Dermis blood vessel endothelial cell (primary cell): ENCODE data around the gene MOCS1. TPM values are rescaled to one million over a fixed set of nuclear protein-coding genes. Genes with fewer than 3 reads are reported as not detected.

Experiments
- DNase-seq: peaks from one replicate; pipeline ENCODE4 v3.0.0; 2010
- total RNA-seq: library from RNA; depleted of rRNA; stranded (reverse); fragments of >200 nt; gene quantifications from 2 replicates; pipeline ENCODE4 v1.2.3, GENCODE V29; 2014

The MOCS1 gene
- total RNA-seq, 1 donor from 2014 or later: 12.8 TPM

DNA sequence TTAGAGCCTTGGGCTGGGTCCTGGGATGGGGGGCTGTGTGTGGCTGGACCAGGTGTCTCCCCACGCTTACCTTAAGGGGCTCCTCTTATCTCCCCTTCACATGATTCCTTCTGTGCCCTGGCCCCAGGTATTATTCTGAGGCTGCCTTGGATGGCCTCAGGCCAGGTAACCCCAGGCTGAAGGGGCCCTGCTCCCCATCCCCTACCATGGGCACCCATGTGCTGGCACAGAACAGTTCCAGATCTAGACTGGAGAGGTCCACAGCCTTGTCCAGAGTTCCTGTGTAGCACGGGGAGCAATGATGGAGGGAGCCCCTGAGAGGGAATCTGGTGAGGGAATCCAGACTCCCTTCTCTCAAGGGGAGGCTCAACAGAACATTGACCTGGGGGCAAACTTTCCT lies 32.1 kb downstream of the MOCS1 start:
- DNase-seq: no peak

DNA sequence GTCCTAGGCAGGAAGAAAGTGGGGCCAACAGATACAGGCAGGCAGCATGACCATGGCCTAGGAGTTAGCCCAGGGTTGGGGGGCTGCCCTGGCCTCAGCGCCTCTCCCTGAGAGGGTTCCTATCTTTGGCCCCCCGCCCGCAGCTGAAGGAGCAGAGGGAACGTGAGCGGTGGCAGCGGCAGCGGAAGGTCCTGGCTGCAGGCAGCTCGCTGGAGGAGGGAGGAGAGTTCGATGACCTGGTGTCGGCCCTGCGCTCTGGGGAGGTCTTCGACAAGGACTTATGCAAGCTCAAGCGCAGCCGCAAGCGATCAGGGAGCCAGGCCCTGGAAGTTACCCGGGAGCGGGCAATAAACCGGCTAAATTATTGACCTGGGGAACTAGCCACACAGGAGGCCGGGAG lies 32.6 kb downstream of the MOCS1 start:
- DNase-seq: no peak

DNA sequence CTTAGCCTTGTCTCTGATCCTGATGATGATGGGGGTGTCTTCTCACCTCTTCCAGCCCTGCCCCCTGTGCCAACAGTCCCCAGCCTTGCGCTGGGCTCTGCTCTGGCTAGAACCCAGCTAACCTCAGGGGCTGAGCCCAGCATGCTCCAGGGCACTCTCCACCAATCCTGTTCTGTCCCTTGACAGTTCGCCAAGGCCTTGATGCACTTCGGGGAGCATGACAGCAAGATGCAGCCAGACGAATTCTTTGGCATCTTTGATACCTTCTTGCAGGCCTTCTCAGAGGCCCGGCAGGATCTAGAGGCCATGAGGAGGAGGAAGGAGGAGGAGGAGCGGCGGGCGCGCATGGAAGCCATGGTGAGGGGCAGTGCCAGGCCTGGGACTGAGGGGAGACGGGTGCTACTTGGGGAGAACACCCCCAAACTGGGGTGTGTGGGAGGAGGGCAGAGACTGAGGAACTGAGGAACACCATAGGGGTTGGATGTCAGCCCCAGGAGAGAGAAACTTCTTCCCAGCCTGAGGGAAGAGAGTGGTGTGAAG lies 33.1 kb downstream of the MOCS1 start:
- DNase-seq: no peak

DNA sequence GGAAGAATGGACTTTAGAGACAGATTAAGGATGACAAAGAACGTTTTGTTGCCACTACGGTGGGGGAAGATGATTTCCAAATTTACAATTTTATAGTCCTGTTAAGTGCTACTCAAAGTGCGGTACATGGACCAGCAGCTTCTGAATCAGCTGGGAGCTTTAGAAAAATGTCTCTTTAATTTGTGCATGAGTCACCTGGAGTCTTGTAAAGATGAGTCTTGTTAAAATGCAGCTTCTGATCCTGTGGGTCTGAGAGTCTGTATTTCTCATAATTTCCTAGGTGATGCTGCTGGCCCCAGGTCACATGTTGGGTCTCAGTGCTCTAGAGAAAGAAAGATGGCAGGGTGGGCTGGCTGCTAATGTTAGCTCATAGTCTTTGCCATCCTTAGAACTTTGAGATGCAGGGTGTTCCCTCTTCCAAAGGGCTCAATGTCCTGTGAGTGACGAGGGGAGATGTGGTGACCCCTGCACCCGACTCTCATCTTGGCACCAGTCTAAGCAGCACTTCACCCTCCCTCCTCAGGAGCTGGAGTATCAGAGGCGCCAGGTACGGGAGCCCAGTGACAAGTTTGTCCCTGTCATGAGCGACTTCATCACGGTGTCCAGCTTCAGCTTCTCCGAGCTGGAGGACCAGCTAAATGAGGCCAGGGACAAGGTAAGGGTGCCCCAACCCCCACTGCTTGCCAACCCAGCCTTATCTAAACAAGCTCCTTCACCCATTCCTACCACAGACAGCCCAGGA lies 34.5 kb downstream of the MOCS1 start:
- no peak for DNase-seq

GRCh38 chr6:39898625-39899024 lies 35.6 kb downstream of the MOCS1 start:
- DNase-seq: no peak

DNA sequence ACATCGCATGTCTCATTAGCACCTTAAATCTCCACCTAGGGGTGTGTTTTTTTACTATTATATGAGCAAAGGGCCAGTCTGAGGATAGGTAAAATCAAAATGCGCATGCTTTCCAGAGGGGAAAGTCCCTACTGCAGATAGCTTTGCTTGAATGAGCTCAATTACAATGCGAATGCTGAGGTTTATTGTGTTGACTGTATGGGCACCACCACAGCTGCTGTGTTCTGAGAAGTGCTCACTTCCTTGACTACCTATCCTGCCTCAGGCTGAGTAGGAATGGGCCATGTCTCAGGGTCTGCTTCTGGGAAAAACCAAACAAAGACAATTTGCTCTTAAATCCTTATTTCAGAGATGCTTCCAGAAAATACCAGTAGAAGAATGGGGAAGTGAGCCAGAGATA lies 36.6 kb downstream of the MOCS1 start:
- no peak for DNase-seq

GRCh38 chr6:39896701-39897100 lies 37.6 kb downstream of the MOCS1 start:
- DNase-seq: no peak

- DNase-seq: no peak
These were observed 41.0 kb downstream of the MOCS1 start for GRCh38 chr6:39893286-39893685.

- peak; percentile 82 for DNase-seq
These were observed 41.7 kb downstream of the MOCS1 start for GRCh38 chr6:39892490-39893129.

GRCh38 chr6:39891976-39892375 lies 42.3 kb downstream of the MOCS1 start:
- no peak for DNase-seq

GRCh38 chr6:39891353-39891752 lies 42.9 kb downstream of the MOCS1 start:
- DNase-seq: no peak

DNA sequence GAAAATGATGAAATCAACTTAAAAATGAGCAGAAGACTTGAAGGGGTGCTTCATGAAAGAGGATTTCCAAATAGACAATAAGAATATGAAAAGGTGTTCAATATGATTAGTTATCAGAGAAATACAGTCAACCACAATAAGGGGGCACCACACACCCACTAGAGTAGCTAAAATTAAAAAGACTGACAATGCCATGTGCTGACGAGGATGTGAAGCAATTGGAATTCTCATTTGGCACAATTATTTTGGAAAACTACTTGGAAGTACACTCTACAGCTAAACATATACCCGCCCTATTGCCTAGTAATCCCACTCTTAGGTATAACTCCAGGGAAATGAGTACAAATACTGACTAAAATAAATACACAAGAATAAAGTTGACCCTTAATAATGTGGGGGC lies 45.0 kb downstream of the MOCS1 start:
- DNase-seq: no peak

DNA sequence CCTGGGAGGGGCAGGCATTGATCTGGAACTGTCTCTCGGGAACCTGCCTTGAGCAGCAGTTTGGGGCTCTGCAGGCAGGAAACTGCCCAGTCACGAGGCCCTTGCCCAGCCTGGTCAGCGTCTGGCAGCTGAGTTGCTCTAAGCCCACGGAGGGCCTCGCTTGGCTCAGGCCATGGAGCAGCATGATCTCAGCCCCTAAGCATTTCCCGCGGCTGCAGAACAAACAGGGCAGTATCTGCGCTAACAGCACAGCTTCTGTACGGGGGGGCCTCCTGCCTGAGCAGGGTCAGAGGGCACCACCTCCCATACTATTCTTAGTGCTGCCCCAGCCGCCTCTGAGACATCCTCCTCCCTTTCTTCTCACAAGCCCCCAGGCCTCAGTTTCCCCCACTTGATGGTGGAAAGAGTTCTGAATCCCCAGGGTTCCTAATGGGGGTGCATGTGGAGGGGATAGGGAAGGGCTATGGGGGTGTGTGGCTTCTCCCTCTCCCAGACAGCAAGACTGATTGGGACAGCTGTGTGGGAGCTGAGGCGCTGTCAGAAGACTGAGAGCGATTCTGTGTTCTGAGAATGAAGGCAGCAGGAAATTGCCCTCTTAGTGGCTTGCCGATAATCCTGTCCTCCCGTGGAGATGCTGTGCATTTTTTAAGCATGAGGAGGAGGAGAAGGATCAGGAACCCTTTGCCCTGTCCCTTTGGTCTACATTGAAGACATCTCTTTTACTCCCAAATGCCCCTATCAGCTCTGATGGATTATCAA lies 46.4 kb downstream of the MOCS1 start:
- DNase-seq: peak; percentile 95

GRCh38 chr6:39886871-39887270 lies 47.4 kb downstream of the MOCS1 start:
- no peak for DNase-seq

DNA sequence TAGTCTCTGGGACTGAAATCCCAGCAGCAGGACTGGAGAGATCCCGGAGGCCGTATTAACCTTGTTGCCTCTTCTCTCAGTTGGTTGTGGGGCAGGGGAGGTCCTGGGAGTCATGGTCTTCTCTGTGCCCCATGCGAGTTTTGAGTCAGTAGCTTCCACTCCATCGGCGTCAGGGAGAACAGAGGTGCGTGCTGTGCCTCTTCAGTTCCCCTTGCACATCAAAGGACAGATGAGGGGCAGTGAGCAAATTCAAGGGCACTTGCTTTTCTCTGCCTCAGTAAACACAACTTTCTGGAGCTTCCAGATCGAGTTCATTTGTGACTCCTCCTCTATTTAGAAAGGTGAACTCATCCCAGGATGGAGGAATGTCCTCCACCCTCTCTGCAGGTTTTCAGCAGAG lies 48.6 kb downstream of the MOCS1 start:
- DNase-seq: no peak

DNA sequence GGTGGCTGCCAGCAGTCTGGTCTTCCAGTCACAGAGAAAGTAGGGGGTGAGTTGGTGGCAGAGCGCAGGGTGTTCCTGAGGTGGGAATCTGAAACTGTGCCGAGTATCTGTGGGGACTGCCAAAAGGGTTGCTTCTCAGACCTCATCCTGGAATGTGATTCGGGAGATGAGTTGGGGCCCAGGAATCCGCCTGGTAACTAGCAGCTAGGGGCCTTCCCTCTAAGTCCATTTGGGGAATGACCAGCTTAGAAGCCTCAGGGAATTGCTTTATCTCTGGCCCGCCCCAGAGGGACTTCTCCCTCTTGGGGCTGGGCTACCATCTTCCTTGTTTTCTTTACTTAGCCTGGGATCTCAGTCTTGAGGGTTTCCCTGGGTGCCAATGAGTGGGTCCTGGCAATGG lies 49.6 kb downstream of the MOCS1 start:
- DNase-seq: no peak

DNA sequence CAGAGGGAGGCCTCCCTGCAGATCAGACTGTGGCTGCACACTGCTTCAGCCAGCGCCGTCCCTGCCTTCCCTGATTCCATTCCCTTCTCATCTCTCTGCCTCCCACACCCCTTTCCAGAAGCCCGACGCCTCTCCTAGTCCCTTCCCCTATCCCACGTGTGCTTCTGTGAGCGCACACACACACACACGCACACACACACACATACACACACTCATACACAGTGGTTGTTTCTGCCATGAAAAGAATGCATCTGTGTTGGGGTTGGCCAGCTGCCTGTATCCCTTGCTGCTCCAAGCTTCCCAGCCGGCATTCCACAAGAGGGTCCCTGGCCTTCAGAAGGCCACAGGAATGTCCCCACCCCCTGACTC lies 51.7 kb downstream of the MOCS1 start:
- peak; percentile 82 for DNase-seq

DNA sequence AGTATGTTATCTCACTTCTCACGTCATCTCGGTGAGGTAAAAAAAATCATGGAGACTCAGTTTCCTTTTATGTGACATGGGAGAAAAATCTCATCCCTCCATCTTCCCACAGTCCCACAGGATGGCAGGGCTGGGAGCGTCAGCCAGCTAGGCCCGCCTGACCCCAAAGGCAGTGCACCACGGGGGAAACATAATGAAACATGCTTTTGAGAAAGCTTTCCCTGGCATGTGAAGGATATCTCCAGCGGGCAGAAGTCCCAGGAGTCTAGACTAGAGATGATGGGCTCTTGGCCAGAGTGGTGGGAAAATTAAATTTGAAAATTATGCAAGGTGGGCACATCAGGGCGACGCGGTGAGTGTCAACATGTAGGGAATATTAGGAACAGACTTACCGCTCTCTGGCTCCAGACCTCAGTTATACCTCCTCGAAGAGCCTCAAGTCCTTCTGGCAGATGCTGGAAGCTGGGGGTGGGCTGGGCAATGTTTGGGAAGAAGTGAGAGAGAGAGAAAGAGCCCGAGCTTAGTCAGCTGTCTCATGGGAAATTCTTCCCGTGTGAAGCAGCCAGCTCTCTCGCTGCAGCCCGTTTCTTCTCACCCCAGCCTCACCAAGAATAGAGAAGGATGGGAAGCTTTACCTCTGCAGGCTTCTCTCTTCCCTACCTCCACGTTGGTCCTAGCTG lies 52.3 kb downstream of the MOCS1 start:
- DNase-seq: no peak

DNA sequence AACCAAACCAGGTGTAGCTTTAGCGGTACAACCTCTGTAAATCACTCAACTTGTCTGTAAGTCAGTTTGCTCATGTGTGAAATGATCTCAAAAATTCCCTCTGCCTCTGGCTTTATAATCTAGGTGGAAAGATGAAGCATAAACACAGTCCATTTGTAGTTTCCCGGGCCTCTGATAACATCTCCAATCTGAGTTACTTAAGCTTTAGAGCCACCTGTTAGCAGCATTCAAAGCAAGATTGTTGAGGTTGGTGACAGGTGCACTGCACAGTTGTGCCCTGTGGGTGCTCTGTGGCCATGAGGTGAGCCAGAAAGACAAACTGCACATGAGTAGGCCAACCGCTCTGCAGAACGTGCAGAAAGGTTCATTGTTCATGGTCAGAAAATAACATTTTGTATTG lies 53.7 kb downstream of the MOCS1 start:
- DNase-seq: no peak

GRCh38 chr6:39879535-39879934 lies 54.7 kb downstream of the MOCS1 start:
- DNase-seq: no peak

DNA sequence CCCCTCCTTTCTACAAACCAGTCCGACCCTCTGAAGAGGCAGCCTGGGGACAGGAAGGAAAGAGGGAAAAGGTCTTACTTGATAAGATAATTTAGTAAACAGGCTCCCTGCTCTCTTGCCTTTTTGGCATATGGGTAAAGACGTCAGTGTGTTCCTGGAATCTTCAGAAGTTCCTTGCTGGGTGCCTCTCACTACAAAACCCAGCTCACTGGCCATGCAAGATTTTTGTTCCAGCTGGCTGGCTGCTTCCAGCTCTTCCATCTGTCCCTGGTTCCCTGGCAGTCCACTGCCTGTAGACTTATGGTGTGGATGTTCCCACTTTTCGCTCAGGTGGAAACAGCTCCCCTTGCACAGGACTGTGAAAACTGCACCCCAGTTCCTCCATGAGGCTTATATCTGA lies 57.4 kb downstream of the MOCS1 start:
- DNase-seq: no peak

- DNase-seq: no peak
These were observed 58.2 kb downstream of the MOCS1 start for GRCh38 chr6:39876111-39876510.

DNA sequence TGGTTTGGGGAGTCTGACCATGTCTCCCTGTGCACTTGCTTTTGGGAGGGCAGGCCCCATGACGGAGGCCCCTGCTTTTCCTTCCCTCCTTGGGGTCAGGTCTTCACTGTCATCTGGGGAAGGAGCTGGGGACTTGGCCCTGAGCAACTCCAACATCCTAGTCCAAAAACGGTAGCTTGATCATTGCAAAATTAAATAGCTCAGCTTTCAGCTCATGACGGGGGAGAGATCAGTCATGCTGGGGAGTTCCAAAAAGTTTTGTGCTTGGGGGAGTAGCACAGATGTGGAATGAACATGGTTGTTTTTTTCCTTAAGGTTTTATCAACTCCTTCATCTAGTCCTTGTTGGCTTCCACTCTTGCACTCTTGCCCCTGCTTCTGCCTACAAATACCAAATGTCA lies 60.8 kb downstream of the MOCS1 start:
- no peak for DNase-seq
